GM23338 (cell line): ENCODE data around the gene FGD3. TPM values are rescaled to one million over a fixed set of nuclear protein-coding genes. Genes with fewer than 3 reads are reported as not detected.

Experiments used
- ATAC-seq: fragments of 200-7000 bp; cut with Tn5 transposase; 3 replicates; pipeline ENCODE4 v1.9.1; 2020
- DNase-seq: peaks from one replicate; pipeline ENCODE4 v3.0.0-alpha.2; 2015; ENCODE audit warnings: low spot score
- H2AFZ ChIP-seq: fragments of 200-600 bp; sonication (generic); 2 replicates; pipeline ENCODE4 v1.8.0; 2016; ENCODE audit warnings: antibody characterized with exemption, mild to moderate bottlenecking, moderate library complexity
- H3F3A ChIP-seq: fragments of 200-600 bp; sonication (generic); replicated peaks from 2 replicates; pipeline ENCODE4 v1.8.0; 2017; ENCODE audit warnings: antibody characterized with exemption, mixed run types, low read depth
- H3K27ac ChIP-seq: fragments of 200-600 bp; sonication (generic); 2 replicates; pipeline ENCODE4 v1.6.1; 2016; ENCODE audit warnings: low read depth
- H3K27me3 ChIP-seq: fragments of 200-600 bp; sonication (generic); 2 replicates; pipeline ENCODE4 v1.8.0; 2016; ENCODE audit warnings: mild to moderate bottlenecking, mixed run types, moderate library complexity; ENCODE audit not compliant: insufficient read depth
- H3K36me3 ChIP-seq: fragments of 200-600 bp; sonication (generic); 2 replicates; pipeline ENCODE4 v1.8.0; 2016; ENCODE audit warnings: mild to moderate bottlenecking; ENCODE audit not compliant: insufficient read depth
- H3K4me1 ChIP-seq: fragments of 200-600 bp; sonication (generic); 2 replicates; pipeline ENCODE4 v1.8.0; 2016; ENCODE audit warnings: mild to moderate bottlenecking, moderate library complexity; ENCODE audit not compliant: insufficient read depth
- H3K4me2 ChIP-seq: fragments of 200-600 bp; sonication (generic); 2 replicates; pipeline ENCODE4 v1.7.1; 2017; ENCODE audit warnings: mixed run types
- H3K4me3 ChIP-seq: fragments of 200-600 bp; sonication (generic); 2 replicates; pipeline ENCODE4 v1.6.1; 2016; ENCODE audit warnings: mixed run types
- H3K79me2 ChIP-seq: fragments of 200-600 bp; sonication (generic); replicated peaks from 2 replicates; pipeline ENCODE4 v1.8.0; 2017; ENCODE audit warnings: mild to moderate bottlenecking; ENCODE audit not compliant: insufficient read depth
- H3K9me2 ChIP-seq: fragments of 200-600 bp; sonication (generic); 2 replicates; pipeline ENCODE4 v1.8.0; 2017; ENCODE audit not compliant: insufficient read depth
- H4K20me1 ChIP-seq: fragments of 200-600 bp; sonication (generic); replicated peaks from 2 replicates; pipeline ENCODE4 v1.8.0; 2017; ENCODE audit warnings: mild to moderate bottlenecking; ENCODE audit not compliant: insufficient read depth
- H3K27ac Mint-ChIP-seq: 2 replicates; pipeline ENCODE4 v1.8.0; 2020; ENCODE audit warnings: inconsistent platforms, mild to moderate bottlenecking, moderate library complexity, mixed read lengths
- H3K27me3 Mint-ChIP-seq: 3 replicates; pipeline ENCODE4 v1.8.0; 2022; ENCODE audit warnings: low read depth, mild to moderate bottlenecking, moderate library complexity, mixed read lengths, inconsistent platforms; ENCODE audit not compliant: insufficient read depth, poor library complexity
- H3K36me3 Mint-ChIP-seq: 3 replicates; pipeline ENCODE4 v1.8.0; 2021; ENCODE audit warnings: low read depth, mild to moderate bottlenecking, inconsistent platforms, moderate library complexity, mixed read lengths
- H3K4me1 Mint-ChIP-seq: 3 replicates; pipeline ENCODE4 v1.8.0; 2020; ENCODE audit warnings: mild to moderate bottlenecking, inconsistent platforms, mixed read lengths
- H3K4me3 Mint-ChIP-seq: 3 replicates; pipeline ENCODE4 v1.8.0; 2021; ENCODE audit warnings: moderate library complexity, mild to moderate bottlenecking, inconsistent platforms, mixed read lengths
- H3K9me3 Mint-ChIP-seq: 3 replicates; pipeline ENCODE4 v1.8.0; 2020; ENCODE audit warnings: moderate library complexity, mild to moderate bottlenecking, inconsistent platforms, mixed read lengths
- CREB1 ChIP-seq: fragments of 250-450 bp; sonication (Bioruptor Pico); IDR thresholded peaks from 2 replicates; pipeline ENCODE4 v1.5.0; 2020; ENCODE audit warnings: low read depth, mild to moderate bottlenecking, moderate library complexity
- CTCF ChIP-seq, 2 experiments: fragments of 200-600 bp in 1 of 2; sonication (generic) in 1 of 2; conservative IDR thresholded peaks; 2 replicates each; pipeline versions ENCODE4 v1.5.1 to v1.6.1; 2016 to 2017; ENCODE audit warnings: antibody characterized with exemption in 2 of 2, low read depth in 2 of 2, mild to moderate bottlenecking in 2 of 2, moderate library complexity in 1 of 2
- ETS1 ChIP-seq: IDR thresholded peaks from 2 replicates; pipeline ENCODE4 v1.6.1; 2016; ENCODE audit warnings: antibody characterized with exemption
- EZH2 ChIP-seq: fragments of 200-600 bp; sonication (generic); IDR thresholded peaks from one replicate; pipeline ENCODE4 v1.8.0; 2017; ENCODE audit warnings: antibody characterized with exemption, mild to moderate bottlenecking, low read depth; ENCODE audit not compliant: unreplicated experiment
- EZH2phosphoT487 ChIP-seq: fragments of 200-600 bp; sonication (generic); IDR thresholded peaks from one replicate; pipeline ENCODE4 v1.8.1; 2018; ENCODE audit warnings: antibody characterized with exemption; ENCODE audit not compliant: unreplicated experiment
- JUNB ChIP-seq: IDR thresholded peaks from one replicate; pipeline ENCODE4 v1.6.1; 2016; ENCODE audit warnings: antibody characterized with exemption; ENCODE audit not compliant: unreplicated experiment
- NANOG ChIP-seq: IDR thresholded peaks from 2 replicates; pipeline ENCODE4 v1.6.1; 2016; ENCODE audit warnings: antibody characterized with exemption, borderline replicate concordance
- POLR2AphosphoS5 ChIP-seq: IDR thresholded peaks from 2 replicates; pipeline ENCODE4 v1.6.1; 2016; ENCODE audit warnings: antibody characterized with exemption, low read depth
- REST ChIP-seq: IDR thresholded peaks from one replicate; pipeline ENCODE4 v1.6.1; 2018; ENCODE audit warnings: antibody characterized with exemption; ENCODE audit not compliant: unreplicated experiment
- STAT1 ChIP-seq: IDR thresholded peaks from one replicate; pipeline ENCODE4 v1.6.1; 2016; ENCODE audit warnings: antibody characterized with exemption; ENCODE audit not compliant: unreplicated experiment
- ZNF114 ChIP-seq: fragments of 250-450 bp; sonication (Bioruptor Pico); IDR thresholded peaks from 2 replicates; pipeline ENCODE4 v1.5.0; 2020; ENCODE audit warnings: mild to moderate bottlenecking, moderate library complexity
- ZNF331 ChIP-seq: fragments of 250-450 bp; sonication (Bioruptor Pico); IDR thresholded peaks from 2 replicates; pipeline ENCODE4 v1.5.0; 2020; ENCODE audit warnings: low read depth, mild to moderate bottlenecking, moderate library complexity
- ZNF462 ChIP-seq: fragments of 250-450 bp; sonication (Bioruptor Pico); IDR thresholded peaks from 2 replicates; pipeline ENCODE4 v1.5.0; 2020; ENCODE audit warnings: mild to moderate bottlenecking, moderate library complexity
- polyA plus RNA-seq: library from polyadenylated mRNA; unstranded; fragments of >200 nt; fragmentation: Nextera tagmentation; extraction: Ambion mirVana; gene quantifications from 2 replicates; pipeline ENCODE4 v1.2.1, GENCODE V29; 2016
- total RNA-seq: library from RNA; depleted of rRNA; stranded (reverse); fragments of >200 nt; shearing (Covaris generic); gene quantifications from 2 replicates; pipeline ENCODE4 v1.2.3, GENCODE V29; 2014

FGD3 gene
- total and polyA plus RNA-seq, 2 experiments from 2014 or later = 0.95 to 1.7 TPM

- Histone ChIP-seq H3K27me3 (no peaks in the 10 kb centered on the region), H3K79me2 (no peaks in the 10 kb centered on the region), H4K20me1 (no peaks in the 10 kb centered on the region), H3F3A (peaks cover 4% of the 10 kb centered on the region; the same call in 1 of the 2 replicates), H3K36me3 (no peaks in the 10 kb centered on the region), H2AFZ (no peak overlapping the region), H3K27ac (peak overlapping the region; percentile 87; the same call in 1 of the 2 replicates), H3K4me3 (no peak overlapping the region), H3K9me2 (no peaks in the 10 kb centered on the region), H3K4me1 (peaks cover 32% of the 10 kb centered on the region), H3K4me2 (no peak overlapping the region)
- TF ChIP-seq CREB1 (CRISPR knock-in tag) (no peak), REST (no peak), EZH2phosphoT487 (no peak), ZNF114 (no peak), CTCF (conservative IDR thresholded peaks at IDR 0.05; ENCODE audit: low read depth in 2 of 2) (no peak), POLR2AphosphoS5 (no peak), ETS1 (no peak), ZNF462 (no peak), EZH2 (no peak), NANOG (no peak), JUNB (no peak), ZNF331 (CRISPR knock-in tag) (no peak), STAT1 (no peak)
- Mint-ChIP-seq H3K9me3 (no peaks in the 10 kb centered on the region), H3K4me1 (peaks cover 43% of the 10 kb centered on the region), H3K4me3 (no peak overlapping the region; the same call in 2 of the 3 replicates), H3K27me3 (peaks cover 15% of the 10 kb centered on the region), H3K36me3 (no peaks in the 10 kb centered on the region), H3K27ac (no peak overlapping the region)
- ATAC-seq (no peak), DNase-seq (peak; percentile 36)
Measured at GRCh38 chr9:92971776-92972175, 24.5 kb downstream of the FGD3 start.
